Ovary (tissue), 3 donors: ENCODE results near the gene CXCL3.

Experiments used
- EP300 ChIP-seq: sonication (generic); formaldehyde crosslinking; IDR thresholded peaks from one replicate; pipeline ENCODE4 v1.6.1; 2017; ENCODE audit warnings: antibody characterized with exemption
- POLR2A ChIP-seq: fragments of 450-650 bp; IDR thresholded peaks from one replicate; pipeline ENCODE4 v1.6.1; 2017; ENCODE audit warnings: antibody characterized with exemption, mild to moderate bottlenecking, moderate library complexity
- TF ChIP-seq, protein P1 (sequence below), 3 donors: fragments of 450-650 bp in 2 of 3; fragments of 200-600 bp in 1 of 3; IDR thresholded peaks; one replicate each; pipeline versions ENCODE4 v1.5.1 to v1.8.0; 2016 to 2022; ENCODE audit warnings: antibody characterized with exemption in 3 of 3, mild to moderate bottlenecking in 1 of 3
- donor health status: DM: no; HTN: no; CAD: no.

DNA sequence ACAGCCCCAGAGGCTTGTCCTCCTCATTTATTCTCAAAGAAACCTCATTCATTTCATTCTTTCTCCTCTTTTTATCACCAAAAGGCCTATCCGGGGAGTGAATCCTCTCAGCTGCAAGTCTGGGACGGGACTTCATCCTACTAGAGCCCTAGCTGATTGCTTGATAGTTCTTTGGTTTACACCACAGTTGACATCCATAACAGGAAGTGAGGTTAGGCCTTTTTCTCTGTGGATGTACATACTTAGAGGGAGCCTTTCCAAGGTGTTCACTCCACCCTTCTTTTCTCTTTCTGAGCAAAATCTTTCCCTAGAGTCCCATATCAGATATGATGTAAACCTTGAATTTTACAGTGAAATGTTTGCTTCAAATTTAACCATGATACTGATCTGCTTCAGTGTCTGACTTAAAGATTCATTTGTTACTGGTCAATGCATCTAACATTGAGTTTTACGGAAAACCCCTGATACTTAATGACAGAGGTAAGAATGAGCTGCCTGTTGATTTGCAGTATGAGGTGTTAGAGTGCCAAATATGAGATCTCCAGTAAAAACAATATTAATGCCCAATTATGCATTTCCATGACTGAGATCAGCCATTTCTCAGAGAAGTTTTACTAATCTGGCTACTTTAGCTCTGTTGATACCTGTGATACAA lies 23.2 kb downstream of the CXCL3 start:
- TF ChIP-seq, protein P1, sequence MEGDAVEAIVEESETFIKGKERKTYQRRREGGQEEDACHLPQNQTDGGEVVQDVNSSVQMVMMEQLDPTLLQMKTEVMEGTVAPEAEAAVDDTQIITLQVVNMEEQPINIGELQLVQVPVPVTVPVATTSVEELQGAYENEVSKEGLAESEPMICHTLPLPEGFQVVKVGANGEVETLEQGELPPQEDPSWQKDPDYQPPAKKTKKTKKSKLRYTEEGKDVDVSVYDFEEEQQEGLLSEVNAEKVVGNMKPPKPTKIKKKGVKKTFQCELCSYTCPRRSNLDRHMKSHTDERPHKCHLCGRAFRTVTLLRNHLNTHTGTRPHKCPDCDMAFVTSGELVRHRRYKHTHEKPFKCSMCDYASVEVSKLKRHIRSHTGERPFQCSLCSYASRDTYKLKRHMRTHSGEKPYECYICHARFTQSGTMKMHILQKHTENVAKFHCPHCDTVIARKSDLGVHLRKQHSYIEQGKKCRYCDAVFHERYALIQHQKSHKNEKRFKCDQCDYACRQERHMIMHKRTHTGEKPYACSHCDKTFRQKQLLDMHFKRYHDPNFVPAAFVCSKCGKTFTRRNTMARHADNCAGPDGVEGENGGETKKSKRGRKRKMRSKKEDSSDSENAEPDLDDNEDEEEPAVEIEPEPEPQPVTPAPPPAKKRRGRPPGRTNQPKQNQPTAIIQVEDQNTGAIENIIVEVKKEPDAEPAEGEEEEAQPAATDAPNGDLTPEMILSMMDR (IDR thresholded peaks at IDR 0.05): no peak
- no peak for TF ChIP-seq POLR2A
- no peak for TF ChIP-seq EP300
